Heart left ventricle (tissue), 16 donors: ENCODE results near the gene IGFL2. TPM values are rescaled to one million over a fixed set of nuclear protein-coding genes. Genes with fewer than 3 reads are reported as not detected.

Experiments
- ATAC-seq, 4 donors: fragments of 200-7000 bp; cut with Tn5 transposase; one replicate each; pipeline ENCODE4 v1.9.1; 2020 to 2022; ENCODE audit warnings: moderate library complexity in 4 of 4, mild to moderate bottlenecking in 3 of 4, moderate number of reproducible peaks in 1 of 4
- DNase-seq, 5 donors: peaks; one replicate each; pipeline ENCODE4 v3.0.0-alpha.2; 2020
- H3K27ac ChIP-seq, 12 donors: fragments of 200-600 bp; sonication (generic) in 4 of 12; one replicate each; pipeline versions ENCODE4 v1.5.0 to v1.8.0; 2016 to 2022; ENCODE audit warnings: mild to moderate bottlenecking in 2 of 12
- H3K27me3 ChIP-seq, 9 donors: fragments of 200-600 bp; sonication (generic) in 2 of 9; one replicate each; pipeline versions ENCODE4 v1.5.1 to v1.8.0; 2016 to 2022; ENCODE audit warnings: mild to moderate bottlenecking in 3 of 9
- H3K36me3 ChIP-seq, 9 donors: fragments of 200-600 bp; sonication (generic) in 2 of 9; one replicate each; pipeline versions ENCODE4 v1.5.0 to v1.8.0; 2018 to 2022; ENCODE audit warnings: mild to moderate bottlenecking in 2 of 9
- H3K4me1 ChIP-seq, 12 donors: fragments of 200-600 bp; sonication (generic) in 4 of 12; one replicate each; pipeline versions ENCODE4 v1.5.0 to v1.8.0; 2016 to 2022; ENCODE audit warnings: mild to moderate bottlenecking in 3 of 12
- H3K4me3 ChIP-seq, 12 donors: fragments of 200-600 bp; sonication (generic) in 4 of 12; one replicate each; pipeline versions ENCODE4 v1.5.0 to v1.8.0; 2017 to 2022; ENCODE audit warnings: mild to moderate bottlenecking in 9 of 12, moderate library complexity in 4 of 12
- H3K9me3 ChIP-seq, 12 donors: fragments of 200-600 bp; sonication (generic) in 4 of 12; one replicate each; pipeline versions ENCODE4 v1.5.0 to v1.8.0; 2016 to 2022; ENCODE audit warnings: mild to moderate bottlenecking in 1 of 12
- POLR2A ChIP-seq, 2 donors: fragments of 450-650 bp; IDR thresholded peaks; one replicate each; pipeline ENCODE4 v1.6.1; 2017; ENCODE audit warnings: antibody characterized with exemption in 2 of 2, mild to moderate bottlenecking in 2 of 2, moderate library complexity in 2 of 2
- WGBS, 4 donors: extraction: QIAGEN DNeasy Blood & Tissue Kit in 2 of 4; methylation state at CpG; one replicate each; pipeline versions ENCODE4 v1.1.5 to v1.1.7; 2013 to 2018; 5-methylcytosine and 5-hydroxymethylcytosine counted together
- intact Hi-C, 10 donors: fragments of 100-400 bp; cut with DNase I; formaldehyde crosslinking; loops; one replicate each; pipeline versions ENCODE4 v1.11.1 to v1.14.2; 2022
- polyA plus RNA-seq, 2 donors: library from polyadenylated mRNA; stranded (reverse); fragments of 200-250 nt; gene quantifications; one replicate each; pipeline ENCODE4 v1.2.3, GENCODE V29; 2013
- total RNA-seq, 9 donors: library from RNA; depleted of rRNA in 2 of 9; stranded (reverse); fragments of >200 nt in 2 of 9; fragmentation: NEBNext Ultra II Directional in 3 of 9; extraction: Animal tissue kit (Norgen Biotek cat#: 25700) in 3 of 9; gene quantifications; one replicate each; pipeline versions ENCODE4 v1.1.0 to v1.2.4, GENCODE V29; 2016 to 2023
- TF ChIP-seq, protein P1 (sequence below), 12 donors: fragments of 200-600 bp; sonication (generic) in 4 of 12; IDR thresholded peaks; one replicate each; pipeline versions ENCODE4 v1.5.0 to v1.8.0; 2018 to 2022; ENCODE audit warnings: antibody characterized with exemption in 12 of 12, mild to moderate bottlenecking in 5 of 12
- donor health status: ischemic (EF 13 %, LVEDD 7.1; RV severe dilation, severe dysfunction).
- donor health status: healthy with polysubstance abuse.
- donor health status: DM: no; HTN: yes; CAD: no.
- donor health status: DM: no; HTN: no; CAD: no.
- donor health status: ischemic (EF 25% LVEDD 6.9; RV normal size, moderate dysfunction).
- donor health status: ischemic (EF 25% LVEDD 5.7; RV mildly dilated, moderate dysfunction).
- donor health status: healthy.
- donor health status: DM: yes; HTN: yes; CAD: no.
- donor health status: ischemic (EF 35%, LVEDD 5.7; RV mildly dilated, moderate dysfunction).
- donor health status: nonischemic (EF 11% LVEDD 7.7; RV severe dilation, severe dysfunction).
- donor health status: DM: yes; HTN: yes; CAD: no.
- donor health status: PGD.
- donor health status: ischemic (EF 29% LVEDD 5.4; RV normal size, mild dysfunction).
- donor health status: nonischemic (EF 23%, LVEDD 6.1; RV moderate dilation, normal function).

Gene IGFL2
- total and polyA plus RNA-seq, 11 donors = 1.4 TPM; not detected in 10

- TF ChIP-seq, protein P1, sequence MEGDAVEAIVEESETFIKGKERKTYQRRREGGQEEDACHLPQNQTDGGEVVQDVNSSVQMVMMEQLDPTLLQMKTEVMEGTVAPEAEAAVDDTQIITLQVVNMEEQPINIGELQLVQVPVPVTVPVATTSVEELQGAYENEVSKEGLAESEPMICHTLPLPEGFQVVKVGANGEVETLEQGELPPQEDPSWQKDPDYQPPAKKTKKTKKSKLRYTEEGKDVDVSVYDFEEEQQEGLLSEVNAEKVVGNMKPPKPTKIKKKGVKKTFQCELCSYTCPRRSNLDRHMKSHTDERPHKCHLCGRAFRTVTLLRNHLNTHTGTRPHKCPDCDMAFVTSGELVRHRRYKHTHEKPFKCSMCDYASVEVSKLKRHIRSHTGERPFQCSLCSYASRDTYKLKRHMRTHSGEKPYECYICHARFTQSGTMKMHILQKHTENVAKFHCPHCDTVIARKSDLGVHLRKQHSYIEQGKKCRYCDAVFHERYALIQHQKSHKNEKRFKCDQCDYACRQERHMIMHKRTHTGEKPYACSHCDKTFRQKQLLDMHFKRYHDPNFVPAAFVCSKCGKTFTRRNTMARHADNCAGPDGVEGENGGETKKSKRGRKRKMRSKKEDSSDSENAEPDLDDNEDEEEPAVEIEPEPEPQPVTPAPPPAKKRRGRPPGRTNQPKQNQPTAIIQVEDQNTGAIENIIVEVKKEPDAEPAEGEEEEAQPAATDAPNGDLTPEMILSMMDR (IDR thresholded peaks at IDR 0.05) = no peak
- DNase-seq (no peak), ATAC-seq (no peak)
- Histone ChIP-seq H3K9me3 (no peaks in the 10 kb centered on the region), H3K27me3 (peaks cover 0 to 15% (median 4%) of the 10 kb centered on the region in 9 donors), H3K36me3 (no peaks in the 10 kb centered on the region), H3K4me3 (no peak overlapping the region), H3K4me1 (peaks cover 0 to 4% (median 0%) of the 10 kb centered on the region in 12 donors), H3K27ac (no peak overlapping the region)
- WGBS, 4 donors = 41 to 49% (median 45%) methylated on average over 3 of the region's 3 CpGs
- intact Hi-C loops = no loop called here
Observed at GRCh38 chr19:46198756-46199155, 50.7 kb downstream of the IGFL2 start.

GRCh38 chr19:46201454-46202310, 53.6 kb downstream of the IGFL2 start:
- no peak for DNase-seq
- Histone ChIP-seq H3K27ac (no peak overlapping the region), H3K9me3 (no peaks in the 10 kb centered on the region), H3K36me3 (no peaks in the 10 kb centered on the region), H3K4me1 (peaks cover 0 to 4% (median 0%) of the 10 kb centered on the region in 12 donors), H3K4me3 (no peak overlapping the region), H3K27me3 (peaks cover 0 to 11% (median 0%) of the 10 kb centered on the region in 9 donors)
- intact Hi-C loops = no loop called here
- ATAC-seq = no peak
- whole genome bisulfite sequencing, 4 donors = 75 to 78% (median 76%) methylated on average over 16 of the region's 16 CpGs
- TF ChIP-seq, protein P1 (IDR thresholded peaks at IDR 0.05) = no peak
- no peak for TF ChIP-seq POLR2A (IDR thresholded peaks at IDR 0.05)

DNA sequence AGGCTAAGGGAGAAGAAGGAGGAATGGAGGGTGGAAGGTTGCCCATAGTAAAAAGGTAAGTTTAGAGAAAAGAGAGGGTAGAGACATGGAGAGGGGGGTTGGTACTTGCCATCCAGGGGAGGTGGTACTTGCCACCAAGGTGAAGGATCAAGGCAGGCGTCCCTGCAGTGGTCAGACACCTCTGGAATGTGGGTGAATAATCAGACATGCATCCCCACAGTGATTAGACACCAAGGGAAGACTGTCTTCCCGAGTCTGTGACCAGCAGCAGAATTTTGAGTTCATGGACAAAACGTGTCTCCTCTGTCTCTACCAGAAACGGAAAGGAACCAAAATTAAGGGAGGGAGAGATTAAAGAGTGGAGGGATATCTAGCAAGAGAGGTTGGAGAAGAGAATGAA, 54.4 kb downstream of the IGFL2 start:
- intact Hi-C loops = no loop called here
- H3K27me3 ChIP-seq = peaks cover 0 to 5% (median 0%) of the 10 kb centered on the region in 9 donors
- ATAC-seq (no peak), DNase-seq (no peak)
- no peak overlapping the region for H3K27ac ChIP-seq
- 57 to 71% (median 62%) methylated on average over 4 of the region's 4 CpGs for WGBS, 4 donors
- TF ChIP-seq POLR2A (IDR thresholded peaks at IDR 0.05) = no peak
- TF ChIP-seq, protein P1 (IDR thresholded peaks at IDR 0.05) = no peak
- H3K4me1 ChIP-seq = peaks cover 0 to 4% (median 0%) of the 10 kb centered on the region in 12 donors
- H3K9me3 ChIP-seq = no peaks in the 10 kb centered on the region
- no peaks in the 10 kb centered on the region for H3K36me3 ChIP-seq
- H3K4me3 ChIP-seq = no peak overlapping the region
